Neutrophil (primary cell): Measurements from ENCODE around the gene LAIR1.
A peak's percentile ranks its signal among the peaks of the same experiment; 100 is the strongest.
"Not testable (repeated sequence)": the region's sequence is repeated elsewhere in the genome, so short reads cannot be mapped to it uniquely, and the experiment has no call there.

ENCODE experiments used
- H3K27ac ChIP-seq: fragments of 200-600 bp; sonication (generic); 2 replicates; pipeline ENCODE4 v1.5.1; 2016; ENCODE audit warnings: mild to moderate bottlenecking, moderate library complexity
- H3K27me3 ChIP-seq: fragments of 200-600 bp; sonication (generic); 2 replicates; pipeline ENCODE4 v1.6.0; 2016; ENCODE audit warnings: mild to moderate bottlenecking
- H3K36me3 ChIP-seq: fragments of 200-600 bp; sonication (generic); 2 replicates; pipeline ENCODE4 v1.5.1; 2017
- H3K4me1 ChIP-seq, 2 experiments: fragments of 200-600 bp in 1 of 2; sonication (generic) in 1 of 2; 1 replicate in 1 of 2; 2 replicates in 1 of 2; pipeline versions ENCODE4 v1.5.1 to v1.6.1; 2013 to 2016; ENCODE audit warnings: low read depth in 1 of 2, low read length in 1 of 2, mild to moderate bottlenecking in 1 of 2, moderate library complexity in 1 of 2; ENCODE audit not compliant: control insufficient read depth in 1 of 2, insufficient read depth in 1 of 2
- H3K4me3 ChIP-seq, 2 experiments: fragments of 200-600 bp in 1 of 2; sonication (generic) in 1 of 2; 1 replicate in 1 of 2; 2 replicates in 1 of 2; pipeline ENCODE4 v1.5.1; 2013 to 2016; ENCODE audit warnings: low read depth in 1 of 2, low read length in 1 of 2, mild to moderate bottlenecking in 1 of 2, moderate library complexity in 1 of 2
- H3K9me3 ChIP-seq: fragments of 200-600 bp; sonication (generic); 2 replicates; pipeline ENCODE4 v1.5.1; 2016
- CTCF ChIP-seq: fragments of 200-600 bp; sonication (generic); IDR thresholded peaks from 2 replicates; pipeline ENCODE4 v1.5.1; 2016; ENCODE audit warnings: antibody characterized with exemption

LAIR1 gene

DNA sequence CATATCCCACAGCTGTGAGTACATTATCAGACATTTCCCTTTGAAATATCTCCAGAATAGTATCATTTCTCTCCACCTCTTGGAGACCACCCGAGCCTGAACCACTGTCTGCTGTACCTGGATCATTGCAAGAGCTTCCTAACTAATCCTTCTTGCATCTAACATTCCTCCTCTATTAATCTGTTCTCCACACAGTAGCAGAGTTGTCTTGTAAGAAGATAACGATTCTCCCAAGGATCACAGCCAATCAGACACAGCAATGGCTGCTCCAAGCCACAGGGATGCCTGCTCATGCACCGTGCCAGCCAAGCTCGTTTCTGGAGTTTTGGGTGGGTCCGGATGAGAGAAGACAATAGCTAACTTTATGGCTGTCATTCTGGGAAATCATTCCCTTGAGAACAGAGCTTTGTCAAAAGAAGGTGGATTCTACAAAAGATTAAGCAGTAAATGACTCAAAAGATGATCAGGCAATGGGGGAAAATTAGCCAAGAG is 14.5 kb upstream of the LAIR1 start:
- TF ChIP-seq CTCF = no peak
- no peaks in the 10 kb centered on the region for H3K27me3 ChIP-seq
- no peak overlapping the region for H3K4me3 ChIP-seq
- H3K4me1 ChIP-seq = peaks cover 47 to 51% of the 10 kb centered on the region in 2 experiments
- no peaks in the 10 kb centered on the region for H3K9me3 ChIP-seq
- H3K27ac ChIP-seq = peak overlapping the region; percentile 73
- no peaks in the 10 kb centered on the region for H3K36me3 ChIP-seq

- Histone ChIP-seq H3K9me3 (no peaks in the 10 kb centered on the region), H3K4me1 (peaks cover 72 to 76% of the 10 kb centered on the region in 2 experiments), H3K4me3 (no peak overlapping the region), H3K36me3 (no peaks in the 10 kb centered on the region), H3K27ac (peak overlapping the region; percentile 31), H3K27me3 (no peaks in the 10 kb centered on the region)
- TF ChIP-seq CTCF = no peak
These were observed 12.0 kb upstream of the LAIR1 start for GRCh38 chr19:54376610-54377285.

DNA sequence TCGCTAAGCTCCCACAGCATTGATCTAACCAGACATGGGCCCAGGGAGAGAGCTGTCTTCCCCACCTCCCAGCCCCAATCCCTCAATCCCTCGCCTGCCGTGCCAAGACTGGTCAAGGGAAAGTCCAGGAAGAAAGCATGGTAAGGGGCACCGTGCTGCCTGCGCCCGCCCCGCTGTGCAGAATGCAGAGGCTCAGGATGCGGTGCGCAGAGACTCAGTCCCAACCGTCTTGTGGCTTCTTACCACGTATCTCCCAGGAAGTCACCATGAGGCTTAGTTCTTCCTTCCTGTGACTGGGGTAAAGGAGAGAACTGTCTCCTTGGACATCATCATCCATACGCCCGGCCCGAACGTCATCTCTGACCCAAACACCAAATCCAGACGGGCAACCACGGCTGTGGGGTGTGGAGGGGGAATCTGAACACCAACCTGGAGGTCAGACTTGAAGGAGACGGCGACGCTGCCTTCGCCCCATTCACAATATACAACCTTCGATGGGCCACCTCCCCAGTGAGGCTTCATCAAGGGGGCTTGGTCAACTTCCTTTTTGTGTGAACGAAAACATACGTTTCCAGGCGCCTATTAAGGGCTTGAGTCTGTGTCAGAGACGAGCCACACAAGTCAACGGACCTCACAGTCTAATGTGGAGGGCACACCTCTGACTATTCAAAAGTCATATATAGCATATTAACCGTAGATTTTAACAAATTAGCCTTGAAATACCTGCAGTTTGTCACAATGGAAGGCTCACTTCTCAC is 10.6 kb upstream of the LAIR1 start:
- not testable (repeated sequence) for H3K27me3 ChIP-seq, H3K36me3 ChIP-seq, H3K9me3 ChIP-seq
- Histone ChIP-seq H3K4me1 (peaks cover 84 to 89% of the 10 kb centered on the region in 2 experiments), H3K4me3 (peak overlapping the region; percentile 47 to 60), H3K27ac (peak overlapping the region; percentile 83)

DNA sequence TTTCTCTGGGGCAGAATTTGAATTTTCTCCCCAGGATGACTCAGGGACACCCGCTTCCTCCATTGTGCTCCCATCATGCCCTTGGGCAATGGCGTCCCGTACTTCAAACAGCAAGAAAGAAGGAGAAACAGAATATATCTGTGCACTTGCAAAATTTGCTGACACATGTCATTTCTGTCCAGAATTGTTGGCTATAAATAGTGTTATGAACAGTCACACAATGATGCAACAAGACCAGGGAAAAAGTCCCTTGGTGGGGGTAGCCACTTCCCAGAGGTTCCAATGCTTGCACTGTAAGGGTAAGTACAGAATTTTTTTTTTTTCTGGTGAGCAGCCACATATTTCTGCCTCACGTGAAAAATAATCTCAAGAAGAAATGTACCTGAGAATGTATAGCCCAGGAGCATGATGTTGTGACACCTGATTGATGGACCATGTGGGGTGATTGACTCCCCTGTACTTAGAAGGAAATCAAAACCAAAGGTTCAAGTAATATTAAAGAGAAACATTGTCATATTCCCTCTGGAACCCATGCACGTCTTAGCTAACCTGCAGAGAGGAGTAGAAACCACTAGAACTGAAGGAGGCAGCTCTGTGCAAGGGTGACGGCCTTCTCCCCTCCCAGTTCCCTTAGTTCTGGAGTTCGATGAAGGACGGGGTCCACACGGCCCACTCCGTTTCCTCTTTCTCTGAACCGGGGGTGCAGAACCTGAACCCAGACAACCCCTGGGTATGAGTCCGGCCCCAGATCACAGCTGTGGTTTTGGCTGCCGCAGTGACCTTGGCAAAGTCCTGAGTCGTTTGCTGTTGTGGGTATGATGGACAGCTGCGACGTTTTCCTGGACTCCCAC is 9.3 kb upstream of the LAIR1 start:
- Histone ChIP-seq H3K9me3 (no peaks in the 10 kb centered on the region), H3K4me3 (peak overlapping the region; percentile 47 to 60), H3K36me3 (no peaks in the 10 kb centered on the region), H3K27ac (peak overlapping the region; percentile 83), H3K4me1 (peaks cover 89 to 91% of the 10 kb centered on the region in 2 experiments), H3K27me3 (no peaks in the 10 kb centered on the region)
- TF ChIP-seq CTCF = no peak

- not testable (repeated sequence) for H3K9me3 ChIP-seq, H3K36me3 ChIP-seq, H3K4me3 ChIP-seq, H3K27me3 ChIP-seq
- Histone ChIP-seq H3K4me1 (peaks cover 79 to 89% of the 10 kb centered on the region in 2 experiments), H3K27ac (peak overlapping the region; percentile 83)
These were observed 6.7 kb upstream of the LAIR1 start for GRCh38 chr19:54371453-54371852.

- not testable (repeated sequence) for H3K36me3 ChIP-seq, H3K27me3 ChIP-seq, H3K9me3 ChIP-seq
- peak overlapping the region; percentile 73 for H3K27ac ChIP-seq
- H3K4me1 ChIP-seq = peaks cover 82 to 91% of the 10 kb centered on the region in 2 experiments
- peak overlapping the region; percentile 23 to 28 for H3K4me3 ChIP-seq
These were observed 5.7 kb upstream of the LAIR1 start for GRCh38 chr19:54370434-54370796.

GRCh38 chr19:54369688-54370433 is 5.1 kb upstream of the LAIR1 start:
- H3K27me3 ChIP-seq, H3K36me3 ChIP-seq, H3K9me3 ChIP-seq: not testable (repeated sequence)
- Histone ChIP-seq H3K4me1 (peaks cover 82 to 91% of the 10 kb centered on the region in 2 experiments), H3K27ac (peak overlapping the region; percentile 73), H3K4me3 (peak overlapping the region; percentile 23 to 28)
